HG03039 (cell line): ENCODE data around the gene FAM240A.
"Not testable (repeated sequence)": the region's sequence is repeated elsewhere in the genome, so short reads cannot be mapped to it uniquely, and the experiment has no call there.

Source experiments
- ATAC-seq: cut with Tn5 transposase; IDR thresholded peaks from one replicate; pipeline ENCODE4 v1.9.1; 2021; ENCODE audit warnings: mild to moderate bottlenecking, moderate library complexity; ENCODE audit not compliant: unreplicated experiment

Gene FAM240A

DNA sequence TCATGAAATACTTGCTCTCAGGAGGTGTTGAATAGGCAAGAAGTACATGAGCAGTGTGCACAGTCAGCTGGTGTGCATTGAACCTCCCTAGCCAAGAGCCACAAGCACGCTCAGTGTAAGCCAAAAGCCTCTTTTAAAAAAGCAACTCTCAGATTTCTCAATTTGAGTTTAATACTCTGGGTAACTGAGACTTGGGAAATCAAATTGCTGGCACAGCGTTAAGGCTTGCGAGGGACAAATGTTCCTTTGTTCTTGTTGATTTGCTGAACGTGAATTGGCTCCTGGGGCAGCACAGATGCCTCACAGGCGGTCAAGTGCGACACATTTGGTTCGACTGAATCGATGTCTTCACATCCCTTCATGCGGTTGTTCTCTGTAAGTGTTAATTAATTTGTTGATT is at the start of gene FAM240A:
TSS of gene FAM240A (plus strand) at position 202 of the 400 bp plus-strand sequence. CDS start at position 361, 159 bp downstream.
- ATAC-seq: no peak

DNA sequence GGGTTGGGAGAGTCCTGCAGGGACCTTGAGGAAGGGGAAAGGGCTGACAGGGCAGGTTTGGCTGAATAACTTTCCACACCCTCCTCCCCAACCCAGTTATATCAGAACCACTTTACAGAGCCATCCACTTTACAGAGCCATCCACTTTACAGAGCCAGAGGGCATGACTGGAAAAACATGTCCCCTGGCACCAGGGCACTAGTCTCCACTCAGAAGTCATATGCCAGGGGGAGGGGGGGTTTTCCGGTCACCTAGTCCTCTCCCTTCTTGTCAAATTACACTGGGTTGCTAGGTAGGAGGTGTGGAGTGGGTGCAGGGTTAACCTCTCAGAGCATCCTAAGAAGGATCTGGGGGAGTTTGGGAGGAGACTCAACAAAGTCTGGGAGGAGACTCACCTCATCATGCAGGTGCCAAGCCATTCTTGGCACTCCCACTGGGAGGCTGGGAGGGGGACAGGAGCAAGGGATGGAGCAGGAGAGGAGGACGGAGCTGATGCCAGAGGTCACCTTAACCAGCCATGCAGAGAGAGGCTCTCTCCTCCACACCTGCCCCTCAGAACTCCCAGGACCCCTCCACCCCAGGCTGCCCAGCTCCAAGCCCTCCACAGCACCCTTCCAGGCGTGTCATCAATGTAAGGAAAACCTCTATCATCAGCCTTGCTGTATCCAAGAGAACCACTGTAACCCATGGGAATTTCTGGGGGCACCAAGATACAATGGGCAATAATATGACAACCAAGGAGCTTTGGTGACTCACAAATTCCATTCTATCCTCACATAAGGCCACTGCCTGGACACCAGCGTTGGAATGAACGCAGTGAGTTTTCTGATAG is 47.9 kb upstream of the FAM240A start:
- ATAC-seq: no peak

DNA sequence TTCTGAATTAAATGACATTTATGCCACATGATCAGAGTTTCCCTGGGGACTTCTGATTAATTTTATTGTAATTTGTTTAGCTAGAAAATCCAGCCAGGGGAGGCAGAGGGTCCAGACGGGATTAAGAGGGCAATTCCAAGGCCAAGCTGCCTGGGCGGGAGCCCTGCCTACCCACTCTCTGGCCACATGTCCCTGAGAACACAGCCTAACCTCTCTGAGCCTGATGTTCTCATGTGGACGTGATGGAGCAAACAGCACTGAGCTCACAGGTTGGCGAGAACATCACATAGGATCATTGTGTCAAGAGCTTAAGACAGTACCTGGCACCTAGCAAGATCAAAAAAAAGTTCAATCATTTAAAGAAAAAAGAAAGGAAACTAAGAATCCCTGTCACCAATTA is 47.2 kb upstream of the FAM240A start:
- no peak for ATAC-seq

DNA sequence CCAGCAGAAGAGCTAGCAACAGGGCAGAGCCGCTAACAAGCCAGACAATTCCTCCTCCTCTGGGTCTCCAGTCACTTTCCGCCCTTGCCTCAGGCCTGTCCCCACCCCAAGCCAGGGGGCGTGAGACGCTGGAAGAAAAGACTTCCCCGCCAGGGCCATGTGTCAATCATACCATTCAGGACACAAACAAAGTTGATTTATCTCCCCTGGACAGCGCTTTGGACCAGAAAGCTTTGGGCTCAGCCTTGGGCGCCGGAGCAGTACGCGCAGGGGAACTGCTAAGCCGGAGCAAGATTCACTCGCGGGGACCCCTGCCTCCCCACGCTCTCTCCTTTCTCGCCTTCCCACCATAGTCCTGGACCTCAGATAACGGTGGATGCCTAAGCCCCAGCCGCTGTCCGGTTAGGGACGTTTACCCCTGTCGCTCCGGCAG is 46.7 kb upstream of the FAM240A start:
- ATAC-seq: no peak

DNA sequence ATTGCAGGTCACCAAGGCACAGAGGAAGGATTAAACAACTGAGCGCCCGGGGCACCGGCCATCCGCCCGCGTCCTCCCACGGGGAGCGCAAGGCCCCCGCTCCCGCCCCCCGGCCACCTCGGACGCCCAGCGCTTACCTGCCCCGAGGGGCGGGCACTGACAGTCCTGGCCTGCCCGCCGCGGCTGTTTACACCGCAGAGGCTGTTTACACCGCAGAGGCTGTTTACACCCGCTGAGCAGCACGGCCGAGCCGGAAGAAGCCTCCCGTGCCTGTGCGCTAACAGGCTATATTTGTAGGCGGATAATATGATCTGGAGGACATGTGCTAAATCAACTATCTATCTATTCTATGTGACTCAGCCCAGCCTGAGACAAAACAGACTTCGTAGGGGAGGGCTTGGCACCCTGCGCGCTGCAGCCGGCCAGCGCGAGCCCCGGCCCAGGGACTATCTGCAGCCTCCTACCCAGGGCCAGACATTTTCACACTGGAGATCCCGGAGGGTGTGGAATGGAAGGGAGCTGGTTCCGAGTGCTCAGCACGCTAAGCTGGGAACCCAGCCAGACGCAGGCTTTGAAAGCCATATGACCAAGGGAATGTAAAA is 46.2 kb upstream of the FAM240A start, which contains the start of gene LRRC2:
TSS of gene LRRC2 (minus strand) at position 263 of the 602 bp plus-strand sequence. CDS start 14,711 bp downstream, outside the sequence.
- ATAC-seq: no peak

DNA sequence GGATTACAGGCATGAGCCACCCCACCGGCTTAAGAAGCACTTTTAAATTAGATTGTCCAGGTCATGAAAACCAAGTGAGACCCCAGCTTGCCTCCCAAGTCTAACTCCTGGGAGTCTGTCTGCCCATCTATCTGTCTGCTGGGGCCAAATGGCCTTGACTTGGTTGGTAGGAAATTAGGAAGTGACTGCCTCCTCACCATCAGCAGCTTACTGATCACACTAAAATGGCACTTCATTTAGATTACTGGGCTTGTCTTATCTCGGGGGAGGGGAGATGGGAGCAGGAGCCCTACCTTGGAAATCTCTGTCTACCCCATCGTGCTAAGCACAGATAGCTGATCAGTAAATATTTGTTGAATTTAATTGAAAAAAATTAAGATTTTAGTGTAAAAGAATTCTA is 40.6 kb upstream of the FAM240A start:
- no peak for ATAC-seq

DNA sequence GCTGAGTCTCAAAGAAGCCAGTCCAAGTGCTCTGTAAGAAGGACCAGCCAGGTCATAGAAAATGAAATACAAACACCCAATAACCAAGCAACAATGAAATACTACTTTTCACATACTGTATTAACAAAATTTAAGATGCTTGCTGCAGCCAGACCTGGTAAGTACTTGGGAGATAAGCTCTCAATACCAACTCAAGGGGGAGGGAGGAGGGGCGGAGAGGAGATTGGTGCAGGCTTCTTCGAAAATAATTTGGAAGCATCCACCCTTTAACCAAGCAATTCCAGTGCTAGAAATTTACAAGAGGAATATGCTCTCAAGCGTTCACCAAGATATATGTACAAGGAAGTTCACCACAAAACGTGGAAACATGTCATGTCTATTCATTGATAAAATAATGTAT is 38.6 kb upstream of the FAM240A start:
- ATAC-seq: no peak

DNA sequence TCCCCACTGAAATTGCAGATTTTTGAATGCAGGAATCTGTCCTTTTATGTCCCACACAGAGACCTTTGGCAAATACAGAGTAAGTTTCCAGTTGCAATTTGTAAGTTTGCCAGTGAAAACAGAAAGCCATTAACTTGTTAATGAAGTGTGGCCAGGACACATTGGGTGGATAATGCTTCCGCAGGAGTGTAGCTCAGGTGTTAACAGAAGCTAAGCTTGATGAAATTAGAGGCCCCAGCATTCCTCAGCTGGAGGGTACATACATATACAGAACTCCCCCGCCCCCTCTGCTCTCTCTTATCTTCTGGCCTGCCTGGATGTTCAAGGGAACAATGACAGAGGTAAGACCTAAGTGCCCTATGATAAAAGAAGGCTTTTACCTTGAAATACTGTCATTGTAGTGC is 38.1 kb upstream of the FAM240A start:
- no peak for ATAC-seq

DNA sequence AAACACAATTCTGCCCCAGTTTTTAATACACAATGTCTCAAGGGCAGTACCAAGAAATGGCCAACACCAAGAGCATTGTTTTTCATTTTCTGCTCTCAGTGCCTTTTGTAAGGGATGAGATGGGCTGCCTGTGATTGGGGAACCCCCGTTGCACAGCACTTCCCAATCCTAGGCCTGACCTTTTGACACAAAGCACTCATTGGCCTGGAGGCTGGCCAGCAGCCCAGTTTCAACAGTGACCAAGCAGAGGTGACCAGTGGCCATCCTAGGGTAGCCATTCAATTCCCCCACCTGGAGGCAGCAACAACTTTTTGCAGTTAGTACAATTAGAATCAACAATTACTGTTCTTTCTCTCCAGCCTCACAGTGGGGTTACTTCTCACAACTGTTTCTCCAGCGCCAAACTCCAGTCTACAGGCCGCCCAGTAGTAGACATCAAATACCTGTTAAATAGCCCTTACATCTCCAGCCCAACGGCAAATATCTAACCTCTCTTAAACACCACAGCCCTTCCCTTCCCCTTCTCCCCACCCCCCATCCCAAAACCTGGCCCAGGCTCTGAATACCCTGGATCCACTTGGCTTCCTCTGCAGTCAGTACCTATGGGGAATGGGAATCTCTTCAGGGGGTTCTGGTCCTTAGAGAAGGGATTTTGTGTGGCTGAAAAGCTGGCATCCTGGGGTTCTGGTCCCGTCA is 37.3 kb upstream of the FAM240A start:
- no peak for ATAC-seq

DNA sequence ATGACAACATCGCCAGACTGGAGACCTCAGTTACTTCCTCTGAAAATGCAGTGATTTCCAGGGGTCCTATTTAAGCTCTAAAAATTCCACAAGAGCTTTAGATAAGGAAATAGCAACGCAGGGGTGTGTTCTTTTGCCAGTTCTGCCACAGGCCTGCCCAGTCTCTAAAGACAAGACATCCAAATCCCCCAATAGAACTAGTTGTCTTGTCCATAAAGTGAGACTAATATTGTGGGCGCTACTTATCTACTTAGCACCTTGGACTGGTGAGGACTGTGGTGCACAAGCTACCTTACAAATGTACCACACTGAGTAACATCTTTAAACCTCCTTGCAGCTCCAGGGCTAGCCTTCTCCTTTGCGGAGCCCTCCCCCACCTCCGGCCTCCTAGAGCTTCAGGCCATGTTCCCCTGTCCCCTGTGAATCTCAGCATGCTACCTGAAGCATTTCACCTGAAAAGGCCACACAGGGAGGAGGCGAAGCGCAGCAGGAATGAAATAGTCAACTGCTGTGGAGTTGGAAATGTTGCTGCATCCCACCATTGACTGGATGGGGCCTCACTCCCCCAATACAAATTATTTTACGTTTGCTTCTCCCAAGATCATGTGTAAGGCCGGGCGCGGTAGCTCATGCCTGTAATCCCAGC is 36.6 kb upstream of the FAM240A start:
- ATAC-seq: no peak

DNA sequence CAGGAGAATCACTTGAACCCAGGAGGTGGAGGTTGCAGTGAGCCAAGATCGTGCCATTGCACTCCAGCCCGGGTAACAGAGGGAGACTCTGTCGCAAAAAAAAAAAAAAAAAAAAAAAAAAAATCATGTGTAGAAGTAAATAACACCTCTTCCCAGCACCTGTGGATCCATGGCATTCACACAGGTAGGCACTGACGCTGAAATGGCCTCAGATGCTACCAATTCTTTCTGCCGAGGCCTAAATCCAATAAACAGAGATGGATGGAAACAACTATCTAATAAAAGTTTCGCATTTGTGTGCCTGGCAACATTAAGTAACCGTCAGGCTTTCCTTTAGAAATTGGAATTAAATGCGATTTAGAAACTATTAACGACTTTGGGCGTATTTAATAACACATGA is 35.9 kb upstream of the FAM240A start:
- no peak for ATAC-seq

DNA sequence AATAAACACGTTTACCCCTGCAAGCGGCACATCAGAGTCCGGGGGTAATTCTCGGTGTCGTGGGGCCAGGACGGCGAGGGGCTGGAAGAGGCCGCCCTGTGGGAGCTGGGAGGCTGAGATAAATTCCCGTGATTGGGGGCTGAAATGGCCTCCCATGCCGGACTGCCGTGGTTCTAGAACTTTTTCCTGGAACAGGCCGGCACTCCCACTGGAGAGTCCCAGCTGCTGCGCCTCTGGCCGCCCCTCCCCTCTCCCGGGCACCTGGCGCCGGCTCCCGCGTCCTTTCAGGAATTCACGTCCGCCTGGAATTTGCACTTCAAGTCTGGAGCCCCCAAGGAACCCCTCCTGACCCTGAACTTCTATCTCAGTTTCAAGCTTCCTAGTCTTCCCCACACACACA is 35.4 kb upstream of the FAM240A start:
- ATAC-seq: no peak

DNA sequence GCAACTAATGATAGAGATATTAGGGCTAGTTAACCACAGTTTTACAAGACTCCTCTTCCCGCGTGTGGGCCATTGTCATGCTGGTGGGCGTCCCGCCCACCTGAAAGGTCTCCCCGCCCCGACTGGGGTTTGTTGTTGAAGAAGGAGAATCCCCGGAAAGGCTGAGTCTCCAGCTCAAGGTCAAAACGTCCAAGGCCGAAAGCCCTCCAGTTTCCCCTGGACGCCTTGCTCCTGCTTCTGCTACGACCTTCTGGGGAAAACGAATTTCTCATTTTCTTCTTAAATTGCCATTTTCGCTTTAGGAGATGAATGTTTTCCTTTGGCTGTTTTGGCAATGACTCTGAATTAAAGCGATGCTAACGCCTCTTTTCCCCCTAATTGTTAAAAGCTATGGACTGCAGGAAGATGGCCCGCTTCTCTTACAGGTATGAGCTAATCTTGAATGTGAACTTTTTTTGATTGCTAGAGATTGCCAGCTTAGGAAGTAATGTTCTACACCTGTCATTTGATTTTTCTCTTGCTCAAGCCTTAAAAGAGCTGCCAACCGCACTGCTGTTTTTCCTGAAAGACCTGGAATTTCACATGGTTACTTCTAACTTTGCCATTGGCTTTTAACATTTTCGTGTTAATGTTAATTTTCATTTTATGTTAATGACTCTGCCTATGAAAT is 34.6 kb upstream of the FAM240A start:
- not testable (repeated sequence) for ATAC-seq

DNA sequence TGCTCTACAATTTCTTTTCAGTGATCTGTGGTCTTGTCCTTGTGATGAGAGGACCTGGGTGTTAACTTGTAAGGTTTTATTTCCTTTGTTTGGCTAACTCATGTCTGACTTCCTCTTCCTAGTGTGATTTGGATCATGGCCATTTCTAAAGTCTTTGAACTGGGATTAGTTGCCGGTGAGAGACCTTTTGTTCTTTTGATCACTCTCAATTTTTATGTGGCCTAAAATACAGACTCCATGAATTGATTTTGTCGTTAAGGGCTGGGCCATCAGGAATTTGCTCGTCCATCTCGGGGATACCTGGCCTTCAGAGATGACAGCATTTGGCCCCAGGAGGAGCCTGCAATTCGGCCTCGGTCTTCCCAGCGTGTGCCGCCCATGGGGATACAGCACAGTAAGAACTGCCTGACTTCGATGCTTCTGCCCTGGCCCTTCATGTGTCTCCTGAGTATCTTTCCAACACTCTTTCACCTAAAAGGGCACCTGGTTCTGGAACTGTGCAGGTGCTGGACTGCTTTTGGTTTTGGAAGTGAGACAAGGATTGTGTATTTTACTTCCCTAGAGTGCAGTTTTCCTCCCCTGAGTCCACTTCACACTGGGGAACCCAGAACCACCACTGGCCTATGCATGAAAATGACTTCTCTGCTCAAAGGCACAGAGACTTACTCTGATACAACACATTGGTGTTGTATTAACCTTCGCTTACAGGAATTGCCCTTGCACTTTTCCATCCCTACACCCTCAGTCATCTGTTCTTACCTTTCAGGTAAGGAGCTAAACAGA is 33.2 kb upstream of the FAM240A start:
- no peak for ATAC-seq

DNA sequence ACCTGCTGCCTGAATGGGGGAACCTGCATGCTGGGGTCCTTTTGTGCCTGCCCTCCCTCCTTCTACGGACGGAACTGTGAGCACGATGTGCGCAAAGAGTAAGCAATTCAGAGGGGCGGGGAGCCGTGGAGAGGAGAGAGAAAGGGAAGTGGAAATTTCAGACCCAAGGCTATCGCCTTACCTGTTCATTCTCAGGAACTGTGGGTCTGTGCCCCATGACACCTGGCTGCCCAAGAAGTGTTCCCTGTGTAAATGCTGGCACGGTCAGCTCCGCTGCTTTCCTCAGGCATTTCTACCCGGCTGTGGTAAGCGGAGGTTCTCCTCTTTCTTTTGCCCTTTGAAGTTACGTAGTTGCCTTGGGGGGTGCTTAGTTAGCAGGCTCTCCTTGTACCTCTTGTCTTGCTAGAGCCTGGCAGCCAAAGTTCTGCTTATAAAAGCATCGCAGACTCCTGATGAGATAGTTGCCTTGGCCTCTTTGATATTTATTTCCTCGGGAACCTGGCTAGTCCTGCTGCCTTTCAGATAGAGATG is 32.5 kb upstream of the FAM240A start:
- ATAC-seq: no peak

DNA sequence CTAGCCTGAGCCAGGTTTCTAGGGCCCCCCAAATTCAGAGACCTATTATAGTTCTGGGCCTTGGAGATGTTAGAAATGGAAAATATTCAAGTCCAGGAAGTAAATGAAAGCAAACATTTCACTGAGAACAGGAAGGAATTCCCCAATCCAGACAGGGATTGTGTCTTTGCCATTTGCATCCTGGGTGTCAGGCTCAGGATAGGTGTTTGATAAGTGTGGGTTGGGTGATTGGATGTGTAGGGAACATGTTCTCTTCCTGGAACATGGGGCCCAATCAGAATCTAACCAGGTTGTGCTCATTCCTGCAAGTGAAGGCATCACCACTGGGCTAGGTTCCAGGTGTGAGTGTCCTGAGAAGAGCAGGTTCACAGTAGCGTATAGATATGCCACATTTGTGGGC is 31.6 kb upstream of the FAM240A start:
- ATAC-seq: no peak

DNA sequence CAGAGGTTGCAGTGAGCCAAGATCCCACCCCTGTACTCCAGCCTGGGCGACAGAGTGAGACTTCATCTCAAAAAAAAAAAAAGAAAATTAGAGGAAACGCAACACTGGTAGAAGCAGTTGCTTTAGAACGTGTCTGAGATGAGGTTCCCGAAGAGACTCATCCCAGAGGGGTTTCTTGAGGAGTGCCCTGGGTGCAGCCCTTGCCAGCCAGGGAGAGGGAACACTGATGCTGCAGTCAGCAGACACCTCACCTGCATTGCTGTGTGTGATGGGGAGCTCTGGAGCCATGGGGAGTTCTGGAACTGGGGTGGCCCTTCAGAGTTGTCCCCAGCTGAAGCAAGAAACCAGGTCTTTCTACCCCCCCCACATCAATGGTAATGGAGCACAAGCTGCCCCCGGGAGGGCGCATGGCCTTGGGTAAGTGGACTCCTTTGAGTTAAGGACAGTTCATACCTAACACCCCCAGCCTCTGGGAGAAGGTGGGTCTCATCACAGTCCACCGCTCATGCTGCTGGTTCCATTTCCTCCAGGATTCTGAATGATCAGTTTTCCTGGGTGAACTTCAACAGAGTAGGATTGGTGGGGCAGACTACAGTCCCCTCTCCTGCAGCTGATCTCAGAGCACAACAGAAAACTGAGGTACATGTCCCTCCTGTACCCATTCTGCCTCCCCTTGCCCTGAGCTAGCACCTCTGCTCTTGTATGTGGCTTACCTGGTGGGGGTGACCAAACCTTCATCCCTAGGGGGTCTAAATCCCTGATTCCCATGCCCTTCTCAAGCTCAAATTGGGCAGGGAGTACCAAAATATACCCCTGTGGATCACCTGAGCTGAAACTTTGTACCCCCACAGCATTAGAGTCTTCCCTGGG is 27.5 kb upstream of the FAM240A start:
- ATAC-seq: no peak

DNA sequence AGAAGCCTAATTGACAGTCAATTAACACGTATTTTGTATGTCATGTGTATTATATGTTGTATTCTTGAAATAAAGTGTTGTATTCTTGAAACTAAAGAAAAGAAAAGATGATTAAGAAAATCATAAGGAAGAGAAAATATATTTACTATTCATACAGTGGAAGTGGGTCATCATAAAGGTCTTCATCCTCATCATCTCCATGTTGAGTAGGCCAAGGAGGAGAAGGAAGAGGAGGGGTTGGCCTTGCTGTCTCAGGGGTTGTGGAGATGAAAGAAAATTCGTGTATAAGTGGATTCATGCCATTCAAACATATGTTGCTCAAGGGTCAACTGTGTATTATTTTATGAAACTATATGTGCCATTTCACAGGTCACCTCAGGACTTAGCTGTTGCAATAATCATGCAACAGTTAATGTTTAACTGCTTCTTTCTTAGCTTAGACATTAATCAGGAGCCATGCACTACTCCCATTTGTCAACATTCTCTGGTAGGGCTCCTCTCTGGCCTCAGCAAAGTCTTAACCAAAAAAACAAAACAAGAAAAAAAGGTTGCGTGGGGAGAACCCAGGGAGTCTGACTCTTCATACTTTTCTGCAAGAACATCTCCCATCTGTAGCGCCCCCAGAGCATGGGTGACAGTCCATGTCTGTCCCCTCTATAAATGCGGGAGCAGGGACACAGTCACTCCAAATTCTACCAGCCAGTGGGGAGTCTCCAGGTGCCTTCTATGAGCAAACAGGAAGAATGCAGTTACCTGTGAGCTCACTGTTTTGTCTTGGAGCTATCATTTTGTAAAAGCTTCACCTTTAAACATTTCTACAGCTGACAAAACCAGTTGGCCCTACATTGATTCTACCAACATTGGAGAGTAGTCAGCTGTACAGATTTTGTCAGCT is 26.3 kb upstream of the FAM240A start:
- ATAC-seq: no peak
